ENCODE results near the gene GAL3ST3. TPM values are rescaled to one million over a fixed set of nuclear protein-coding genes. Genes with fewer than 3 reads are reported as not detected.

GAL3ST3 gene
- total and polyA plus RNA-seq, 12 donors, result 0.07 to 4.6 (median 2.1) TPM

DNA sequence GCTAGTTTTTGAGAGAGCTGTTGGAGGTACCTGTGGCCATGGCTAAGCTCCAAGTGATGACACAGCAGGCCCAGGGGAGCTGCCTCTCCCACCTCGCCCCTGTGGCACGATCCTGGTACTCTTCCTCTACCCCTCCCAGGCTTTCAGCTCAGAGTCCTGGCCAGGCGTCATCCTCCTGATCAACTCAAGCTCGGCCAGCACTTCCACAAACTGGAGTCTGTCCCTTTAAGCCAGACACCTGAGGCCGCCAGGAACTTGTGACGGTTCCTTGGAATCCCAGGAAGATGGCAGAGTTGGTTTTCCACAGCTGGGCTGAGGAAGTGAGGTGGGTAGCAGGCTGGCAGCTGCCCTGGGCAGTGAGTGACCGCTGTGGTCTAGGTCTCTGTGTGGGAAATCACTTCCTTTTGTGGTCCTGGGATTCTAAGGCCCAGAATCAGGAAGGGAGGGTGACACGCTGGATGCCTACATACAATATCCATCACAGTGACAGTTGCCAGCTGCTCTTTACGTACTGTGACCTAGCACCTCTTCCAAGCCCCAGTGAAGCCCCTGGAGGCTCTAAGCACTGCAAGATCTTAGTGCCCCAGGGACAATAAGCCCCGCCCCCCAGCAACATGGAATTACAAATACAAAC, 40.4 kb downstream of the GAL3ST3 start:
- H3K4me1 ChIP-seq, result peaks cover 0 to 23% (median 5%) of the 10 kb centered on the region in 9 donors
- no peaks in the 10 kb centered on the region for H3K9me3 ChIP-seq
- WGBS, 2 donors, result 52 to 59% methylated on average over 10 of the region's 10 CpGs
- TF ChIP-seq, protein P1, sequence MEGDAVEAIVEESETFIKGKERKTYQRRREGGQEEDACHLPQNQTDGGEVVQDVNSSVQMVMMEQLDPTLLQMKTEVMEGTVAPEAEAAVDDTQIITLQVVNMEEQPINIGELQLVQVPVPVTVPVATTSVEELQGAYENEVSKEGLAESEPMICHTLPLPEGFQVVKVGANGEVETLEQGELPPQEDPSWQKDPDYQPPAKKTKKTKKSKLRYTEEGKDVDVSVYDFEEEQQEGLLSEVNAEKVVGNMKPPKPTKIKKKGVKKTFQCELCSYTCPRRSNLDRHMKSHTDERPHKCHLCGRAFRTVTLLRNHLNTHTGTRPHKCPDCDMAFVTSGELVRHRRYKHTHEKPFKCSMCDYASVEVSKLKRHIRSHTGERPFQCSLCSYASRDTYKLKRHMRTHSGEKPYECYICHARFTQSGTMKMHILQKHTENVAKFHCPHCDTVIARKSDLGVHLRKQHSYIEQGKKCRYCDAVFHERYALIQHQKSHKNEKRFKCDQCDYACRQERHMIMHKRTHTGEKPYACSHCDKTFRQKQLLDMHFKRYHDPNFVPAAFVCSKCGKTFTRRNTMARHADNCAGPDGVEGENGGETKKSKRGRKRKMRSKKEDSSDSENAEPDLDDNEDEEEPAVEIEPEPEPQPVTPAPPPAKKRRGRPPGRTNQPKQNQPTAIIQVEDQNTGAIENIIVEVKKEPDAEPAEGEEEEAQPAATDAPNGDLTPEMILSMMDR (IDR thresholded peaks at IDR 0.05), result no peak
- H3K27me3 ChIP-seq, result peaks cover 8 to 34% (median 21%) of the 10 kb centered on the region in 7 donors
- ATAC-seq (no peak), DNase-seq (no peak)
- no peak overlapping the region for H3K27ac ChIP-seq
- no peak overlapping the region for H3K4me3 ChIP-seq
- intact Hi-C loops (cut with DNase I), result no loop called here
- peaks cover 0 to 33% (median 12%) of the 10 kb centered on the region in 9 donors for H3K36me3 ChIP-seq

DNA sequence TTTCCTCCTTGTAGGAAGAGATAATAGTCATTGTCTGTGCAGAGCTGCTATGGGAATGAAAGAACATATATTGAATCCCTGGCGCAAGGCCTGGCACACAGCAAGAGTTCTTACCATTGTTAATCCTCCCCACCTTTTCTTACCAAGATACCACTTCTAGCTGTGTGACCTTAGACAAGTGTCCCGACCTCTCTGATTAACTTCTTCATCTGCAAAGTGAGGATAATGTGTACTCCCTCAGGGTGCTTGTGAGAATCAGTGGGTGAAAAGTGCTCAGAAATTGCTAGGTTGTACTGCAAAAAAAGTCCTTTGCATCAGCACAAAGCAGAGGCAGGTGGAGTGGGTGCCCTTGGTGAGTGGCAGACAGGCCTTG, 40.9 kb downstream of the GAL3ST3 start:
- no peak overlapping the region for H3K27ac ChIP-seq
- no peaks in the 10 kb centered on the region for H3K9me3 ChIP-seq
- peaks cover 8 to 29% (median 17%) of the 10 kb centered on the region in 7 donors for H3K27me3 ChIP-seq
- H3K4me3 ChIP-seq, result no peak overlapping the region
- peaks cover 3 to 28% (median 10%) of the 10 kb centered on the region in 9 donors for H3K4me1 ChIP-seq
- ATAC-seq (no peak), DNase-seq (no peak)
- TF ChIP-seq, protein P1 (IDR thresholded peaks at IDR 0.05), result no peak
- 64 to 85% methylated on average over 2 of the region's 2 CpGs for WGBS, 2 donors
- intact Hi-C loops (cut with DNase I), result no loop called here
- H3K36me3 ChIP-seq, result peaks cover 0 to 35% (median 12%) of the 10 kb centered on the region in 9 donors

DNA sequence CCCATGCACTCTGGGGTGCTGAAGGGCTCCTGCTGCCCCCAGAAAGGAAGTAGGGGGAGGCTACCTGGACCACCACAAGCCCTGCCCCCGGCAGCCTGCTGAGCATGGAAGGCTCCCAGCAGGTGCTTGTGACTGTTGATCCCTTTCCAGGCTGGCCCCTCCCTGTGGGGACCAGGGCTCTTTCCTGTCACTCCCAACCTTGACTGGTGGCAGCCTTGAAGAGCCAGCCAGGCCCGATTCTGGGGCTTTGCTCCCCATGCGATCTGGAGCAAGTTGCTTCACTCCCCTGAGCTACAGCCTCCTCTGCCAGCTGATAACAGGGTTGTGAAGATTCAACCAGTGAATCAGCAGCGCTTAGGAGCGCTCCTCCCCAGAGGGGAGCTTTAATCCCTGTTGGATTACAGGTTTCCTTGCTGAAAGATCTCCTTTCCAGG, 41.7 kb downstream of the GAL3ST3 start:
- H3K36me3 ChIP-seq, result peaks cover 0 to 35% (median 12%) of the 10 kb centered on the region in 9 donors
- WGBS, 2 donors, result 35 to 36% methylated on average over 5 of the region's 5 CpGs
- intact Hi-C loops (cut with DNase I), result no loop called here
- H3K4me3 ChIP-seq, result no peak overlapping the region
- H3K27ac ChIP-seq, result no peak overlapping the region
- no peak for ATAC-seq
- DNase-seq, result no peak
- H3K9me3 ChIP-seq, result no peaks in the 10 kb centered on the region
- peaks cover 6 to 22% (median 10%) of the 10 kb centered on the region in 7 donors for H3K27me3 ChIP-seq
- H3K4me1 ChIP-seq, result peaks cover 4 to 30% (median 13%) of the 10 kb centered on the region in 9 donors
- TF ChIP-seq, protein P1 (IDR thresholded peaks at IDR 0.05), result no peak

DNA sequence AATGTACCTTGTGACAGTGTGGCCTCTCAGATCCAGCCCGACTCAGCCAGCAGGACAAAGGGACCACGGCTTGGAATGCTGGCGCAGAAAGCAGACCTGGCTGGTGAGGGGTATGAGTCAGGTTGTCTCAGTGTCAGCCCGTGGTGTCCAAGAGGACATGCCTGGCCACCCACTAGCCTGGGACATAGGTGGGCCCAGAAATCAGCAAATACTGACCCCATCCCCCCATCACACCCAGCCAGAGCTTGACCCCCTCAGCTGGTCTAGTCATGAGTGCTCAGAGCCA, 42.1 kb downstream of the GAL3ST3 start:
- no peak overlapping the region for H3K27ac ChIP-seq
- H3K4me1 ChIP-seq, result peaks cover 4 to 26% (median 11%) of the 10 kb centered on the region in 9 donors
- intact Hi-C loops (cut with DNase I), result no loop called here
- ATAC-seq, result no peak
- H3K9me3 ChIP-seq, result no peaks in the 10 kb centered on the region
- peaks cover 2 to 18% (median 6%) of the 10 kb centered on the region in 7 donors for H3K27me3 ChIP-seq
- H3K4me3 ChIP-seq, result no peak overlapping the region
- TF ChIP-seq, protein P1 (IDR thresholded peaks at IDR 0.05), result no peak
- WGBS, 2 donors, result 74 to 88% methylated on average over 4 of the region's 4 CpGs
- no peak for DNase-seq
- peaks cover 0 to 35% (median 12%) of the 10 kb centered on the region in 9 donors for H3K36me3 ChIP-seq

Data from heart right ventricle (tissue), 16 donors.